ENCODE measurements around the gene ACP3.
A peak's percentile ranks its signal among the peaks of the same experiment; 100 is the strongest.
"Not testable (repeated sequence)": the region's sequence is repeated elsewhere in the genome, so short reads cannot be mapped to it uniquely, and the experiment has no call there.

The ACP3 gene

GRCh38 chr3:132317229-132317948 lies at the start of gene ACP3:
Gene ACP3, plus strand, starts transcription at chr3:132317407. Its CDS starts 50 bp downstream, at chr3:132317457.
- no peak for DNase-seq (ENCODE audit: low spot score)

GRCh38 chr3:132268956-132269355 lies 48.3 kb upstream of the ACP3 start:
- peak; percentile 30 for DNase-seq (ENCODE audit: low spot score)

GRCh38 chr3:132273036-132273435 lies 44.2 kb upstream of the ACP3 start:
- DNase-seq (ENCODE audit: low spot score), result no peak

GRCh38 chr3:132276228-132276906 lies 40.8 kb upstream of the ACP3 start:
- no peak for DNase-seq (ENCODE audit: low spot score)

- DNase-seq (ENCODE audit: low spot score), result no peak
These were observed 38.2 kb upstream of the ACP3 start for GRCh38 chr3:132279030-132279429.

- no peak for DNase-seq (ENCODE audit: low spot score)
These were observed 33.8 kb upstream of the ACP3 start for GRCh38 chr3:132283440-132283839.

- DNase-seq (ENCODE audit: low spot score), result no peak
These were observed 33.2 kb upstream of the ACP3 start for GRCh38 chr3:132283916-132284405.

GRCh38 chr3:132284781-132285619 lies 32.2 kb upstream of the ACP3 start:
- DNase-seq (ENCODE audit: low spot score), result no peak

- DNase-seq (ENCODE audit: low spot score), result no peak
These were observed 31.6 kb upstream of the ACP3 start for GRCh38 chr3:132285620-132285945.

GRCh38 chr3:132286035-132286434 lies 31.2 kb upstream of the ACP3 start:
- DNase-seq (ENCODE audit: low spot score), result no peak

GRCh38 chr3:132288357-132288756 lies 28.9 kb upstream of the ACP3 start:
- DNase-seq (ENCODE audit: low spot score), result no peak

- no peak for DNase-seq (ENCODE audit: low spot score)
These were observed 27.9 kb upstream of the ACP3 start for GRCh38 chr3:132289316-132289715.

- no peak for DNase-seq (ENCODE audit: low spot score)
These were observed 26.4 kb upstream of the ACP3 start for GRCh38 chr3:132290833-132291232.

GRCh38 chr3:132292042-132292441 lies 25.2 kb upstream of the ACP3 start:
- no peak for DNase-seq (ENCODE audit: low spot score)

- DNase-seq (ENCODE audit: low spot score), result no peak
These were observed 24.0 kb upstream of the ACP3 start for GRCh38 chr3:132293251-132293650.

- DNase-seq (ENCODE audit: low spot score), result no peak
These were observed 22.3 kb upstream of the ACP3 start for GRCh38 chr3:132294906-132295305.

GRCh38 chr3:132303336-132304201 lies 13.6 kb upstream of the ACP3 start:
- not testable (repeated sequence) for DNase-seq (ENCODE audit: low spot score)

GRCh38 chr3:132304351-132304750 lies 12.9 kb upstream of the ACP3 start:
- DNase-seq (ENCODE audit: low spot score), result not testable (repeated sequence)

- DNase-seq (ENCODE audit: low spot score), result not testable (repeated sequence)
These were observed 7.2 kb upstream of the ACP3 start for GRCh38 chr3:132310057-132310456.

GRCh38 chr3:132311316-132311715 lies 5.9 kb upstream of the ACP3 start:
- no peak for DNase-seq (ENCODE audit: low spot score)

- DNase-seq (ENCODE audit: low spot score), result no peak
These were observed 5.4 kb upstream of the ACP3 start for GRCh38 chr3:132311841-132312240.

- DNase-seq (ENCODE audit: low spot score), result no peak
These were observed 1.4 kb upstream of the ACP3 start for GRCh38 chr3:132315851-132316250.
